NCI-H2227 (cell line): ENCODE data around the gene CLEC1B.
"Not testable (repeated sequence)": the region's sequence is repeated elsewhere in the genome, so short reads cannot be mapped to it uniquely, and the experiment has no call there.

Experiments
- DNase-seq: peaks from one replicate; lab custom pipeline; 2025; ENCODE audit not compliant: unreplicated experiment; lab: John Stamatoyannopoulos, UW

CLEC1B gene

GRCh38 chr12:9999016-9999415, at the start of gene CLEC1B:
Gene CLEC1B (minus strand): TSS chr12:9999121. CDS start chr12:9999100, 21 bp downstream.
- no peak for DNase-seq

- no peak for DNase-seq
Observed at GRCh38 chr12:10048526-10048925, 49.6 kb upstream of the CLEC1B start.

GRCh38 chr12:10042167-10042566, 43.2 kb upstream of the CLEC1B start:
- no peak for DNase-seq

- DNase-seq, result no peak
Observed at GRCh38 chr12:10033783-10034545, 35.0 kb upstream of the CLEC1B start.

- no peak for DNase-seq
Observed at GRCh38 chr12:10031771-10032175, 32.9 kb upstream of the CLEC1B start.

- DNase-seq, result no peak
Observed at GRCh38 chr12:10031321-10031720, 32.4 kb upstream of the CLEC1B start.

- DNase-seq, result no peak
Observed at GRCh38 chr12:10030446-10030845, 31.5 kb upstream of the CLEC1B start, which contains the start of gene CLEC9A. Gene CLEC9A (plus strand): TSS chr12:10030682. CDS start chr12:10052688, 22,006 bp downstream.

GRCh38 chr12:10027721-10028120, 28.8 kb upstream of the CLEC1B start:
- DNase-seq, result no peak

- no peak for DNase-seq
Observed at GRCh38 chr12:10027311-10027710, 28.4 kb upstream of the CLEC1B start.

GRCh38 chr12:10026666-10027065, 27.7 kb upstream of the CLEC1B start:
- not testable (repeated sequence) for DNase-seq

- no peak for DNase-seq
Observed at GRCh38 chr12:10025236-10025635, 26.3 kb upstream of the CLEC1B start.

- no peak for DNase-seq
Observed at GRCh38 chr12:10021342-10021741, 22.4 kb upstream of the CLEC1B start.

GRCh38 chr12:10018386-10018785, 19.5 kb upstream of the CLEC1B start:
- no peak for DNase-seq

- no peak for DNase-seq
Observed at GRCh38 chr12:10016881-10017280, 18.0 kb upstream of the CLEC1B start.

- no peak for DNase-seq
Observed at GRCh38 chr12:10015450-10015849, 16.5 kb upstream of the CLEC1B start.

- no peak for DNase-seq
Observed at GRCh38 chr12:10012630-10013330, 13.9 kb upstream of the CLEC1B start.

GRCh38 chr12:10001171-10001776, 2.4 kb upstream of the CLEC1B start:
- no peak for DNase-seq

GRCh38 chr12:9992296-9992695, 6.6 kb downstream of the CLEC1B start:
- DNase-seq, result no peak

- no peak for DNase-seq
Observed at GRCh38 chr12:9991876-9992275, 7.0 kb downstream of the CLEC1B start.

GRCh38 chr12:9980126-9980525, 18.8 kb downstream of the CLEC1B start:
- no peak for DNase-seq

GRCh38 chr12:9977916-9978315, 21.0 kb downstream of the CLEC1B start:
- no peak for DNase-seq

- not testable (repeated sequence) for DNase-seq
Observed at GRCh38 chr12:9976626-9977025, 22.3 kb downstream of the CLEC1B start.
